Activated CD8-positive, alpha-beta T cell treated with anti-CD3 and anti-CD28 coated beads for 36 hours (primary cell): Measurements from ENCODE around the gene NSMCE1. TPM values are rescaled to one million over a fixed set of nuclear protein-coding genes. Genes with fewer than 3 reads are reported as not detected.

Experiments used
- ATAC-seq: fragments of 200-7000 bp; cut with Tn5 transposase; one replicate; pipeline ENCODE4 v1.10.0; 2021; ENCODE audit warnings: mild to moderate bottlenecking, moderate library complexity
- CTCF ChIA-PET: fragments of 350-600 bp; sonication (Branson Sonifier 250); formaldehyde crosslinking; loops from one replicate; lab custom pipeline; 2021; ENCODE audit warnings: antibody characterized with exemption; lab: Charles Lee
- POLR2A ChIA-PET: fragments of 350-600 bp; sonication (Branson Sonifier 250); formaldehyde crosslinking; loops from one replicate; lab custom pipeline; 2021; ENCODE audit warnings: antibody characterized with exemption; lab: Charles Lee
- DNase-seq: peaks from one replicate; pipeline ENCODE4 v3.0.0-alpha.2; 2020
- H3K27ac Mint-ChIP-seq: one replicate; pipeline ENCODE4 v1.8.0; 2021; ENCODE audit warnings: mild to moderate bottlenecking, mixed read lengths
- H3K27me3 Mint-ChIP-seq: one replicate; pipeline ENCODE4 v1.8.0; 2021; ENCODE audit warnings: mixed read lengths
- H3K36me3 Mint-ChIP-seq: one replicate; pipeline ENCODE4 v1.8.0; 2021; ENCODE audit warnings: low read depth, mixed read lengths
- H3K4me1 Mint-ChIP-seq: one replicate; pipeline ENCODE4 v1.8.0; 2021; ENCODE audit warnings: low read depth, mixed read lengths
- H3K4me3 Mint-ChIP-seq: one replicate; pipeline ENCODE4 v1.8.0; 2021; ENCODE audit warnings: mild to moderate bottlenecking, moderate library complexity, mixed read lengths
- H3K9me3 Mint-ChIP-seq: one replicate; pipeline ENCODE4 v1.8.0; 2021; ENCODE audit warnings: mixed read lengths
- intact Hi-C: fragments of 100-400 bp; cut with micrococcal nuclease; formaldehyde crosslinking; loops from one replicate; pipeline ENCODE4 v1.10.0; 2022
- total RNA-seq, 2 experiments: library from RNA; stranded (reverse); gene quantifications; one replicate each; pipeline ENCODE4 v1.2.3, GENCODE V29; 2021
- TF ChIP-seq, protein P1 (sequence below): fragments of 200-600 bp; IDR thresholded peaks from one replicate; pipeline ENCODE4 v1.8.0; 2022; ENCODE audit warnings: antibody characterized with exemption, mild to moderate bottlenecking

The NSMCE1 gene
- total RNA-seq, 2 experiments from 2014 or later = 150 to 156 TPM

DNA sequence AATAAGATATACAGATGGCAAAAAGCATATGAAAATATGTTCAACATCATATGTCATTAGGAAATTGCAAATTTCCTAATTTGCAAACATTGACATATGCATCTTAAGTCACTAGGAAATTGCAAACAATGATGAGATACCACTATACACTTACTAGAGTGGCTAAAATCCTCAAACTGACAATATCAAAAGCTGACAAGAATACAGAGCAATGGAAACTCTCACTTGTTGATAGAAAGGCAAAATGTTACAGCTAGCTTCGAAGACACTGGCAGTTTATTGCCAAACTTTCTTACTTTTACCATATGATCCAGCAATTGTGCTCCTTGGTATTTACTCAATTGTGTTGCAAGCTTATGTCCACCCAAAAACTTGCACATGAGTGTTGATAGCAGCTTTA lies 40.2 kb upstream of the NSMCE1 start:
- TF ChIP-seq, protein P1, sequence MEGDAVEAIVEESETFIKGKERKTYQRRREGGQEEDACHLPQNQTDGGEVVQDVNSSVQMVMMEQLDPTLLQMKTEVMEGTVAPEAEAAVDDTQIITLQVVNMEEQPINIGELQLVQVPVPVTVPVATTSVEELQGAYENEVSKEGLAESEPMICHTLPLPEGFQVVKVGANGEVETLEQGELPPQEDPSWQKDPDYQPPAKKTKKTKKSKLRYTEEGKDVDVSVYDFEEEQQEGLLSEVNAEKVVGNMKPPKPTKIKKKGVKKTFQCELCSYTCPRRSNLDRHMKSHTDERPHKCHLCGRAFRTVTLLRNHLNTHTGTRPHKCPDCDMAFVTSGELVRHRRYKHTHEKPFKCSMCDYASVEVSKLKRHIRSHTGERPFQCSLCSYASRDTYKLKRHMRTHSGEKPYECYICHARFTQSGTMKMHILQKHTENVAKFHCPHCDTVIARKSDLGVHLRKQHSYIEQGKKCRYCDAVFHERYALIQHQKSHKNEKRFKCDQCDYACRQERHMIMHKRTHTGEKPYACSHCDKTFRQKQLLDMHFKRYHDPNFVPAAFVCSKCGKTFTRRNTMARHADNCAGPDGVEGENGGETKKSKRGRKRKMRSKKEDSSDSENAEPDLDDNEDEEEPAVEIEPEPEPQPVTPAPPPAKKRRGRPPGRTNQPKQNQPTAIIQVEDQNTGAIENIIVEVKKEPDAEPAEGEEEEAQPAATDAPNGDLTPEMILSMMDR = no peak
- intact Hi-C loops = no loop called here
- no peak for ATAC-seq
- H3K36me3 Mint-ChIP-seq = peaks cover 2% of the 10 kb centered on the region
- H3K27ac Mint-ChIP-seq = no peak overlapping the region
- CTCF ChIA-PET = no interaction called here
- peaks cover 11% of the 10 kb centered on the region for H3K9me3 Mint-ChIP-seq
- DNase-seq = no peak
- H3K4me1 Mint-ChIP-seq = peaks cover 15% of the 10 kb centered on the region
- no peaks in the 10 kb centered on the region for H3K27me3 Mint-ChIP-seq
- H3K4me3 Mint-ChIP-seq = no peak overlapping the region
- POLR2A ChIA-PET = no interaction called here

DNA sequence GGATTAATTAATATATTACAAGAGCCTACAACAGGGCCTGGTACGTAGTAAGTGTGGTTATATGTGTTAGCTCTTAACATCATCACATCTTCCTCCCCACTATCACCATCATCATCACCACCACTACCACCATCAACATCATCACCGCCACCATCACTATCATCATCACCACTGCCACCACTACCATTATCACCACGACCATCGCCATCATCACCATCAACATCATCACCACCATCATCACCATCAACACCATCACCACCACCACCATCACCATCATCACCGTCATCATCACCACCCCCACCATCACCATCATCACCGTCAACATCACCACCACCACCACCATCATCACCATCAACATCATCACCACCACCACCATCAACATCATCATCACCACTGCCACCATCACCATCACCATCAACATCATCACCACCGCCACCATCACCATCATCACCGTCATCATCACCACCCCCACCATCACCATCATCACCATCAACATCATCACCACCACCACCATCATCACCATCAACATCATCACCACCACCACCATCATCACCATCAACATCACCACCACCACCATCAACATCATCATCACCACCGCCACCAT lies 37.4 kb upstream of the NSMCE1 start:
- no peak overlapping the region for H3K27ac Mint-ChIP-seq
- POLR2A ChIA-PET = no interaction called here

DNA sequence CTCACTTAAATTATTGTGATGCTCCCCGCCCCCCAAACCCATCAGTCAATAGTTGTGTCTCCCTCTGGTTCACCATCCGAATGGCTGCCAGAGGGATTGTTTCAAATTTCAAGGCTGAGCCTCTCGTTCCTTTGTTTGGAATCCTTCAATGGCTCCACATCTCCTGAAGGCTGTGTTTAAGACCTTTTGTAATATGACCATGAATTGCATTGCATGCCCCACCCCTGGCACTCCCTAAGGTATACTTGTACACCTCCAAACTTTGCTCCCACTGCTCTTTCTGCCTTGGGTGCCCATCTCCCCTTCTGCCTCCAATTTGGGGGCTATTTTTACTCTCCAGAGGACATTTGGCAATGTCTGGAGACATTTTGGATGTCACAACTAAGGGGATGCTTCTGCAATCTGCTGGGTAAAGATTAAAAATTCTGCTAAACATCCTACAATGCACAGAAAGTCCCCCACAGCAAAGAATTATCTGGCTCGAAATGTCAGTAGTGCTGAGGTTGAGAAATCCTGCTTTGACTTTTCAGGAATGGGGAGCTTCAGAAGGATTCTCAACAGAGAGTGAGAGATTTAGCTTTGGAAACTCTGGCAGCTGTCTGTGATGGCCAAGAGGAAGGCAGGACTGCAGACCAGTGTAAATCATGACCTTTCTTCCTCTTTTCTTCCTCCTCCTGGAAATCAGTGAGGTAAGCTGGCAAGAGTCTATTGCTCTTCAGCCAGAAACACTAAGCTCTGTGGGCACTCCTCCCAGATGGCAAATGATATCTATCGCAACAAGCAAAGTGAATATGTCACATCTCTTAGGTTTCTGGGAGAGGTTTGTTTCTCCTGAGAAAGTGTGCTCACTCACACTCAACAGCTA lies 36.5 kb upstream of the NSMCE1 start:
- ChIA-PET CTCF (interaction anchor here (0.9 to 1.4 kb wide), 5 partner anchors 8 to 71 kb away, joined by 3 to 6 read pairs (median 3); no protein-coding TSS in a partner anchor), POLR2A (interaction anchor here (1.6 kb wide), 1 partner anchor 13 kb away, joined by 5 read pairs; no protein-coding TSS in a partner anchor)
- H3K36me3 Mint-ChIP-seq = peaks cover 2% of the 10 kb centered on the region

More for the DNA sequence above, 37.4 kb upstream of the NSMCE1 start:
- peaks cover 7% of the 10 kb centered on the region for H3K4me1 Mint-ChIP-seq
- TF ChIP-seq, protein P1 = no peak
- DNase-seq (no peak), ATAC-seq (no peak)
- H3K9me3 Mint-ChIP-seq = peaks cover 11% of the 10 kb centered on the region
- no peaks in the 10 kb centered on the region for H3K27me3 Mint-ChIP-seq
- CTCF ChIA-PET = interaction anchor here (0.9 to 1.1 kb wide), 4 partner anchors 9 to 72 kb away, joined by 3 to 4 read pairs (median 3); no protein-coding TSS in a partner anchor
- peaks cover 2% of the 10 kb centered on the region for H3K36me3 Mint-ChIP-seq
- H3K4me3 Mint-ChIP-seq = no peak overlapping the region
- intact Hi-C loops = no loop called here

DNA sequence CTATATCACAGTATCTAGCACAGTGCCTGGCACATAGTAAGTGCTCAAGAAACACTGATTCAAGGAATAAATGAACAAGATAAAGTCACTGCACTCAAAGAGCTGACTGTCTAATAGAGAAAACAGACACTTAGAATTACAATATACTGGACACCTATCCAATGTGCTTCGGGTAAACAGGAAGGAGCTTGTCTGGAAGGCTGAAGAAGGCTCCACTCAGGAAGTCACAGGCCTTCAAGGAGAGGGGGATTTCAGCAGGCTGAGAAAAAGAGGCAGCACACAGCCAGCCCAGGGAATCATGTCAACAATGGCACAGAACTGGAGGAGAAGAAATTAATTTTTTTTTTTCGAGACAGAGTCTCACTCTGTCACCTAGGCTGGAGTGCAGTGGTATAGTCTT lies 35.5 kb upstream of the NSMCE1 start:
- intact Hi-C loops = no loop called here
- ChIA-PET CTCF (interaction anchor here (1.4 kb wide), 1 partner anchor 9 kb away, joined by 6 read pairs; no protein-coding TSS in a partner anchor), POLR2A (interaction anchor here (0.8 to 1.6 kb wide), 4 partner anchors 9 to 35 kb away, joined by 3 to 5 read pairs (median 4); no protein-coding TSS in a partner anchor)
- Mint-ChIP-seq H3K9me3 (peaks cover 10% of the 10 kb centered on the region), H3K27ac (no peak overlapping the region), H3K27me3 (no peaks in the 10 kb centered on the region), H3K4me3 (no peak overlapping the region), H3K4me1 (peaks cover 11% of the 10 kb centered on the region), H3K36me3 (peaks cover 2% of the 10 kb centered on the region)
- TF ChIP-seq, protein P1 = no peak
- ATAC-seq (no peak), DNase-seq (no peak)

More for the DNA sequence above, 36.5 kb upstream of the NSMCE1 start:
- Mint-ChIP-seq H3K4me1 (peaks cover 7% of the 10 kb centered on the region), H3K4me3 (no peak overlapping the region), H3K27ac (no peak overlapping the region), H3K27me3 (no peaks in the 10 kb centered on the region), H3K9me3 (peaks cover 11% of the 10 kb centered on the region)
- intact Hi-C loops = no loop called here
- no peak for DNase-seq
- TF ChIP-seq, protein P1 = no peak
- no peak for ATAC-seq
